SW 1271 (cell line): ENCODE measurements around the gene ZMPSTE24.

Experiments used
- DNase-seq, 2 experiments: peaks; one replicate each; lab custom pipeline; 2025; lab: John Stamatoyannopoulos, UW

Gene ZMPSTE24

GRCh38 chr1:40305451-40305850 lies 47.4 kb downstream of the ZMPSTE24 start:
- no peak for DNase-seq

GRCh38 chr1:40305871-40306270 lies 47.8 kb downstream of the ZMPSTE24 start:
- no peak for DNase-seq

- no peak for DNase-seq
Observed at GRCh38 chr1:40306296-40306695, 48.3 kb downstream of the ZMPSTE24 start.

- no peak for DNase-seq
Observed at GRCh38 chr1:40307186-40307585, 49.1 kb downstream of the ZMPSTE24 start.

- DNase-seq: no peak
Observed at GRCh38 chr1:40308036-40308727, 50.1 kb downstream of the ZMPSTE24 start.

- DNase-seq: no peak
Observed at GRCh38 chr1:40309374-40310128, 51.5 kb downstream of the ZMPSTE24 start.

- DNase-seq: no peak
Observed at GRCh38 chr1:40310129-40310461, 52.1 kb downstream of the ZMPSTE24 start.

GRCh38 chr1:40310983-40311642 lies 53.1 kb downstream of the ZMPSTE24 start:
- no peak for DNase-seq

- no peak for DNase-seq
Observed at GRCh38 chr1:40311692-40312091, 53.7 kb downstream of the ZMPSTE24 start.

GRCh38 chr1:40312238-40313205 lies 54.5 kb downstream of the ZMPSTE24 start:
- DNase-seq: no peak

GRCh38 chr1:40313329-40313957 lies 55.4 kb downstream of the ZMPSTE24 start:
- DNase-seq: no peak

- DNase-seq: no peak
Observed at GRCh38 chr1:40313958-40314720, 56.1 kb downstream of the ZMPSTE24 start.

- DNase-seq: no peak
Observed at GRCh38 chr1:40314721-40315238, 56.7 kb downstream of the ZMPSTE24 start.

GRCh38 chr1:40315239-40315794 lies 57.3 kb downstream of the ZMPSTE24 start:
- no peak for DNase-seq

- no peak for DNase-seq
Observed at GRCh38 chr1:40315795-40316594, 58.0 kb downstream of the ZMPSTE24 start.

- DNase-seq: no peak
Observed at GRCh38 chr1:40316595-40317393, 58.8 kb downstream of the ZMPSTE24 start, which contains the start of gene COL9A2. TSS of gene COL9A2 (minus strand) at chr1:40317286. CDS start at chr1:40317197, 89 bp downstream.

- DNase-seq: no peak
Observed at GRCh38 chr1:40317394-40318074, 59.5 kb downstream of the ZMPSTE24 start.

- DNase-seq: no peak
Observed at GRCh38 chr1:40318476-40318875, 60.4 kb downstream of the ZMPSTE24 start.
